Renal pelvis (tissue), 4 donors: ENCODE data around the gene DDX46. TPM values are rescaled to one million over a fixed set of nuclear protein-coding genes. Genes with fewer than 3 reads are reported as not detected.
A peak's percentile ranks its signal among the peaks of the same experiment; 100 is the strongest.

ENCODE experiments used
- DNase-seq: peaks from one replicate; pipeline ENCODE4 v3.0.0-alpha.2; 2013
- polyA plus RNA-seq, 3 donors: library from polyadenylated mRNA; unstranded; fragments of 120-200 nt; gene quantifications; one replicate each; pipeline ENCODE4 v1.2.1, GENCODE V29; 2013; ENCODE audit not compliant: insufficient read length in 3 of 3

Gene DDX46
- polyA plus RNA-seq, 3 donors = 73.8 to 101 (median 84.7) TPM

GRCh38 chr5:134777366-134777765, 18.8 kb downstream of the DDX46 start:
- no peak for DNase-seq

GRCh38 chr5:134784241-134784920, 25.8 kb downstream of the DDX46 start:
- DNase-seq = no peak

GRCh38 chr5:134784946-134785620, 26.5 kb downstream of the DDX46 start:
- no peak for DNase-seq

- DNase-seq = no peak
Measured at GRCh38 chr5:134787692-134788091, 29.1 kb downstream of the DDX46 start.

- no peak for DNase-seq
Measured at GRCh38 chr5:134791580-134791979, 33.0 kb downstream of the DDX46 start.

- DNase-seq = no peak
Measured at GRCh38 chr5:134792286-134792685, 33.7 kb downstream of the DDX46 start.

- DNase-seq = no peak
Measured at GRCh38 chr5:134793111-134793510, 34.5 kb downstream of the DDX46 start.

GRCh38 chr5:134794082-134794481, 35.5 kb downstream of the DDX46 start:
- no peak for DNase-seq

GRCh38 chr5:134794819-134795218, 36.2 kb downstream of the DDX46 start:
- no peak for DNase-seq

- DNase-seq = no peak
Measured at GRCh38 chr5:134798468-134798867, 39.9 kb downstream of the DDX46 start.

- no peak for DNase-seq
Measured at GRCh38 chr5:134803821-134804220, 45.2 kb downstream of the DDX46 start.

- peak; percentile 3 for DNase-seq
Measured at GRCh38 chr5:134813407-134813806, 54.8 kb downstream of the DDX46 start.

- DNase-seq = no peak
Measured at GRCh38 chr5:134813827-134814226, 55.2 kb downstream of the DDX46 start.

GRCh38 chr5:134817006-134817405, 58.4 kb downstream of the DDX46 start:
- no peak for DNase-seq

GRCh38 chr5:134818776-134819175, 60.2 kb downstream of the DDX46 start:
- no peak for DNase-seq

- DNase-seq = no peak
Measured at GRCh38 chr5:134819407-134819963, 60.9 kb downstream of the DDX46 start.

GRCh38 chr5:134821841-134822240, 63.3 kb downstream of the DDX46 start:
- DNase-seq = no peak

GRCh38 chr5:134824681-134825080, 66.1 kb downstream of the DDX46 start:
- no peak for DNase-seq

- DNase-seq = no peak
Measured at GRCh38 chr5:134825212-134825611, 66.6 kb downstream of the DDX46 start.

GRCh38 chr5:134833340-134834032, 74.9 kb downstream of the DDX46 start:
- DNase-seq = no peak

- no peak for DNase-seq
Measured at GRCh38 chr5:134835623-134836022, 77.0 kb downstream of the DDX46 start.

GRCh38 chr5:134837530-134838181, 79.1 kb downstream of the DDX46 start:
- no peak for DNase-seq
